ENCODE results near the gene MRI1.

- TF ChIP-seq CTCF (IDR thresholded peaks at IDR 0.05; ENCODE audit: borderline replicate concordance, extremely low read depth, low read length, poor library complexity, severe bottlenecking) (no peak), EZH2 (IDR thresholded peaks at IDR 0.05; ENCODE audit: borderline replicate concordance, low read depth, low read length, severe bottlenecking) (no peak)
These were observed 36.5 kb upstream of the MRI1 start for GRCh38 chr19:13727798-13728197.

Measured in DND-41 (cell line).